HTR-8/SVneo (cell line): ENCODE measurements around the gene LIMS2.
A peak's percentile ranks its signal among the peaks of the same experiment; 100 is the strongest.

Experiments
- DNase-seq: peaks from one replicate; pipeline ENCODE4 v3.0.0; 2011; ENCODE audit warnings: low spot score, mixed read lengths; ENCODE audit not compliant: insufficient read length
- FAIRE-seq: peaks from 2 replicates; lab custom pipeline; 2011; peaks lifted over from hg19 to GRCh38; lab: Jason Lieb, UNC

The LIMS2 gene

GRCh38 chr2:127675331-127676261 lies at the start of gene LIMS2:
Gene LIMS2 (minus strand): TSS chr2:127675530. CDS start chr2:127675024, 506 bp downstream.
- FAIRE-seq (no peak), DNase-seq (peak; percentile 66)

- no peak for FAIRE-seq
- DNase-seq = no peak
Observed at GRCh38 chr2:127722807-127723206, 47.5 kb upstream of the LIMS2 start.

GRCh38 chr2:127721978-127722355 lies 46.6 kb upstream of the LIMS2 start:
- FAIRE-seq (peak; percentile 33), DNase-seq (no peak)

- FAIRE-seq = no peak
- DNase-seq = no peak
Observed at GRCh38 chr2:127721311-127721977, 46.1 kb upstream of the LIMS2 start.

- DNase-seq (no peak), FAIRE-seq (no peak)
Observed at GRCh38 chr2:127719301-127720218, 44.2 kb upstream of the LIMS2 start.

- FAIRE-seq (no peak), DNase-seq (no peak)
Observed at GRCh38 chr2:127718271-127718670, 42.9 kb upstream of the LIMS2 start.

- DNase-seq (no peak), FAIRE-seq (no peak)
Observed at GRCh38 chr2:127715778-127716449, 40.6 kb upstream of the LIMS2 start.

GRCh38 chr2:127713562-127713961 lies 38.2 kb upstream of the LIMS2 start:
- FAIRE-seq = no peak

GRCh38 chr2:127712999-127713398 lies 37.7 kb upstream of the LIMS2 start:
- DNase-seq (no peak), FAIRE-seq (no peak)

More at GRCh38 chr2:127713562-127713961, 38.2 kb upstream of the LIMS2 start:
- no peak for DNase-seq

- no peak for FAIRE-seq
- DNase-seq = no peak
Observed at GRCh38 chr2:127709336-127709735, 34.0 kb upstream of the LIMS2 start.

GRCh38 chr2:127707890-127708648 lies 32.7 kb upstream of the LIMS2 start:
- no peak for DNase-seq
- FAIRE-seq = no peak

GRCh38 chr2:127706215-127706990 lies 31.1 kb upstream of the LIMS2 start:
- no peak for FAIRE-seq

GRCh38 chr2:127705391-127706065 lies 30.2 kb upstream of the LIMS2 start:
- no peak for FAIRE-seq
- no peak for DNase-seq

More at GRCh38 chr2:127706215-127706990, 31.1 kb upstream of the LIMS2 start:
- no peak for DNase-seq

GRCh38 chr2:127704641-127705390 lies 29.5 kb upstream of the LIMS2 start:
- no peak for DNase-seq
- no peak for FAIRE-seq

- FAIRE-seq (no peak), DNase-seq (no peak)
Observed at GRCh38 chr2:127703282-127703681, 28.0 kb upstream of the LIMS2 start.

GRCh38 chr2:127702395-127703009 lies 27.2 kb upstream of the LIMS2 start:
- no peak for FAIRE-seq
- no peak for DNase-seq
